Adrenal gland (tissue), 12 donors: ENCODE measurements around the gene KAZN. TPM values are rescaled to one million over a fixed set of nuclear protein-coding genes. Genes with fewer than 3 reads are reported as not detected.

Experiments used
- DNase-seq, 7 donors: peaks; one replicate each; pipeline ENCODE4 v3.0.0-alpha.2; 2019 to 2020
- H3K27ac ChIP-seq, 5 donors: fragments of 200-600 bp; sonication (generic) in 4 of 5; 1 replicate in 3 of 5; 2 replicates in 2 of 5; pipeline versions ENCODE4 v1.5.1 to v1.8.0; 2016 to 2020; ENCODE audit warnings: mild to moderate bottlenecking in 1 of 5
- H3K27me3 ChIP-seq: fragments of 200-600 bp; 2 replicates; pipeline ENCODE4 v1.8.0; 2021
- H3K36me3 ChIP-seq, 2 donors: fragments of 200-600 bp; replicated peaks in 1 of 2; 1 replicate in 1 of 2; 2 replicates in 1 of 2; pipeline versions ENCODE4 v1.5.1 to v1.8.0; 2018 to 2022
- H3K4me1 ChIP-seq, 2 donors: fragments of 200-600 bp; replicated peaks in 1 of 2; 1 replicate in 1 of 2; 2 replicates in 1 of 2; pipeline versions ENCODE4 v1.5.1 to v1.8.0; 2018 to 2021
- H3K4me3 ChIP-seq, 4 donors: fragments of 200-600 bp; sonication (generic) in 3 of 4; one replicate each; pipeline ENCODE4 v1.5.1; 2016 to 2018
- H3K9me3 ChIP-seq, 3 donors: fragments of 200-600 bp; sonication (generic) in 1 of 3; replicated peaks in 1 of 3; 1 replicate in 2 of 3; 2 replicates in 1 of 3; pipeline versions ENCODE4 v1.5.1 to v1.8.0; 2016 to 2021
- CTCF ChIP-seq, 6 experiments: fragments of 450-650 bp in 4 of 6; fragments of 200-600 bp in 2 of 6; sonication (generic) in 1 of 6; IDR thresholded peaks; 1 replicate in 5 of 6; 2 replicates in 1 of 6; pipeline versions ENCODE4 v1.5.1 to v1.8.0; 2016 to 2021; ENCODE audit warnings: antibody characterized with exemption in 6 of 6, mild to moderate bottlenecking in 2 of 6, moderate library complexity in 1 of 6
- POLR2A ChIP-seq, 2 donors: fragments of 450-650 bp; IDR thresholded peaks; one replicate each; pipeline ENCODE4 v1.6.1; 2017; ENCODE audit warnings: antibody characterized with exemption in 2 of 2, mild to moderate bottlenecking in 2 of 2, moderate library complexity in 1 of 2
- WGBS, 4 donors: extraction: QIAGEN DNeasy Blood & Tissue Kit in 2 of 4; methylation state at CpG; one replicate each; pipeline versions ENCODE4 v1.1.5 to v1.1.7; 2013 to 2017; 5-methylcytosine and 5-hydroxymethylcytosine counted together
- intact Hi-C, 2 donors: fragments of 100-400 bp; cut with DNase I; formaldehyde crosslinking; loops; one replicate each; pipeline versions ENCODE4 v1.14.1 to v1.15.0; 2022 to 2023
- polyA plus RNA-seq, 3 donors: library from polyadenylated mRNA; stranded (reverse); fragments of 200-250 nt in 2 of 3; fragments of 350-450 nt in 1 of 3; fragmentation: Illumina TruSeq in 1 of 3; extraction: RNeasy Lipid Tissue Mini Kit (QIAGEN cat#74804) in 1 of 3; gene quantifications; one replicate each; pipeline ENCODE4 v1.2.3, GENCODE V29; 2013 to 2014
- total RNA-seq, 9 donors: library from RNA; depleted of rRNA in 4 of 9; stranded (reverse); fragments of >200 nt in 4 of 9; fragments of 120-200 nt in 1 of 9; fragmentation: NEBNext Ultra II Directional in 1 of 9; extraction: Animal tissue kit (Norgen Biotek cat#: 25700) in 1 of 9; gene quantifications; one replicate each; pipeline versions ENCODE4 v1.1.0 to v1.2.4, GENCODE V29; 2013 to 2023
- donor health status: healthy with polysubstance abuse.
- donor health status: Bipolar disorder and iron deficiency.
- donor health status: DM: yes; HTN: yes; CAD: no.
- donor health status: DM: no; HTN: no; CAD: no.
- donor health status: DM: no; HTN: no; CAD: no.
- donor health status: DM: yes; HTN: yes; CAD: no.

KAZN gene
- total and polyA plus RNA-seq, 12 donors = 5.9 to 63.4 (median 29.5) TPM

GRCh38 chr1:14924455-14925331 is 326.2 kb downstream of the KAZN start:
- intact Hi-C loops = loop anchor here (5.0 kb wide), 1 partner anchor 103 kb away; no protein-coding TSS in a partner anchor
- Histone ChIP-seq H3K27me3 (no peaks in the 10 kb centered on the region), H3K4me3 (peak overlapping the region; percentile 1 to 63 (median 48)), H3K36me3 (no peaks in the 10 kb centered on the region), H3K9me3 (no peaks in the 10 kb centered on the region), H3K4me1 (peaks cover 5 to 34% of the 10 kb centered on the region in 2 donors), H3K27ac (peak overlapping the region in 4 of 5 donors; percentile 45 to 88 (median 76))
- DNase-seq = peak in 6 of 7 donors; percentile 63 to 73 (median 68)
- 0 to 2% (median 1%) methylated on average over 15 to 94 of the region's 94 CpGs for WGBS, 4 donors
- TF ChIP-seq CTCF (IDR thresholded peaks at IDR 0.05) (peak in 2 of 6 experiments; percentile 3 to 25), POLR2A (IDR thresholded peaks at IDR 0.05) (peak; percentile 29 to 47)

GRCh38 chr1:14925336-14926136 is 327.1 kb downstream of the KAZN start:
- no peak for DNase-seq
- Histone ChIP-seq H3K4me3 (peak overlapping the region; percentile 1 to 63 (median 48)), H3K27ac (peak overlapping the region in 3 of 5 donors; percentile 73 to 88 (median 79)), H3K4me1 (peaks cover 11 to 42% of the 10 kb centered on the region in 2 donors), H3K9me3 (no peaks in the 10 kb centered on the region), H3K36me3 (no peaks in the 10 kb centered on the region), H3K27me3 (no peaks in the 10 kb centered on the region)
- 29 to 41% (median 38%) methylated on average over 12 of the region's 12 CpGs for WGBS, 4 donors
- TF ChIP-seq CTCF (IDR thresholded peaks at IDR 0.05) = no peak
- TF ChIP-seq POLR2A (IDR thresholded peaks at IDR 0.05) = no peak
- intact Hi-C loops = no loop called here

GRCh38 chr1:14926229-14926628 is 327.7 kb downstream of the KAZN start:
- DNase-seq = no peak
- Histone ChIP-seq H3K27me3 (no peaks in the 10 kb centered on the region), H3K4me1 (peaks cover 14 to 49% of the 10 kb centered on the region in 2 donors), H3K4me3 (no peak overlapping the region), H3K36me3 (no peaks in the 10 kb centered on the region), H3K27ac (peak overlapping the region in 1 of 5 donors; percentile 21), H3K9me3 (no peaks in the 10 kb centered on the region)
- 58 to 78% (median 66%) methylated on average over 3 of the region's 3 CpGs for WGBS, 4 donors
- intact Hi-C loops = no loop called here
- no peak for TF ChIP-seq CTCF (IDR thresholded peaks at IDR 0.05)
